ENCODE data around the gene SBF2.
"Not testable (repeated sequence)": the region's sequence is repeated elsewhere in the genome, so short reads cannot be mapped to it uniquely, and the experiment has no call there.

The SBF2 gene

GRCh38 chr11:10236840-10237239 is 57.2 kb downstream of the SBF2 start:
- no peak overlapping the region for H3K4me3 ChIP-seq (ENCODE audit: low read depth, low read length)
- no peak for DNase-seq (ENCODE audit: low read depth)
- TF ChIP-seq CTCF (IDR thresholded peaks at IDR 0.05; ENCODE audit: insufficient read depth, low read depth, low read length, missing control alignments), result no peak

DNA sequence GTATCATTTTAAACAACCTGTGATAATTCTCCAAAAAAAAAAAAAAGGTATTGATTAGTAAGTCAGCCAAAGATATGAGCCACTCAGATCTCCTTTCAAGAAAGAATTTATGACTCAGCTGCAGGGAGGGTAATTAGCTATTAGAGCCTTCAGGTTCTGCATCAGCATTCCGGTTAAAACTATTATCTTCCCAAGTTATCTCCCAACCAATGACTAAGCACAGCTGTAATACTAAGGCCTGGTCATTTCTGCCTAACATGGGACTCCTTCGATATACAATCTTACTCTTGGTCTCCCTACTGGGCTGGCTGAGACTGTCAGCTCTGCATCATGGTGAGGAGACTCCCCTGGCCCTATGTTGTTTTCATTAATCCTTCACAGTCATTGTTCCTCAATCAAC is 60.4 kb downstream of the SBF2 start:
- no peak overlapping the region for H3K4me3 ChIP-seq (ENCODE audit: low read depth, low read length)
- no peak for DNase-seq (ENCODE audit: low read depth)
- no peak for TF ChIP-seq CTCF (IDR thresholded peaks at IDR 0.05; ENCODE audit: insufficient read depth, low read depth, low read length, missing control alignments)

DNA sequence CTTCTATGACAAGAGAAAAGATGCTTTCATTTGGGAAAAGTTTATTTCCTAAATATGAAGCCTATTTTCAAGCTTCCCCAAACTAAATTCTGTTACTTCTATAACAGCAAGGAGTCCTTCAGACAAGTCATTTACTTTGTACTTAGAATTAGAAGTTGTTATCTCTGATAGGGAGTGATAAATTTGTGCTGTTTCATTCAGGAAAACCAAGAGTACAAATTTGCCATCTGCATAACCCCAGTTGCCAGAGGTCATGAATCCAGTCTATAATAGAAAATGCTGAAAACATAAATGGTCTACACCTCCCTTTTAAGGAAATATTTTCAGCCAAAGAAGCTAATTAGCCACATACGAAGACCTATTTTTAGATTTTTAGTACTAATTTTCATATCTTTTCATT is 61.3 kb downstream of the SBF2 start:
- no peak for DNase-seq (ENCODE audit: low read depth)
- no peak for TF ChIP-seq CTCF (IDR thresholded peaks at IDR 0.05; ENCODE audit: insufficient read depth, low read depth, low read length, missing control alignments)
- no peak overlapping the region for H3K4me3 ChIP-seq (ENCODE audit: low read depth, low read length)

DNA sequence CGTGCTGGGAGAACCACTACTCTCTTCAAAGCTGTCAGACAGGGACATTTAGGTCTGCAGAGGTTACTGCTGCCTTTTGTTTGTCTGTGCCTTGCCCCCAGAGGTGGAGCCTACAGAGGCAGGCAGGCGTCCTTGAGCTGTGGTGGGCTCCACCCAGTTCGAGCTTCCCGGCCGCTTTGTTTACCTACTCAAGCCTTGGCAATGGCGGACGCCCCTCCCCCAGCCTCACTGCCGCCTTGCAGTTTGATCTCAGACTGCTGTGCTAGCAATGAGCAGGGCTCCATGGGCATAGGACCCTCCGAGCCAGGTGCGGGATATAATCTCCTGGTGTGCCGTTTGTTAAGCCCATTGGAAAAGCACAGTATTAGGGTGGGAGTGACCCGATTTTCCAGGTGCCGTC is 62.2 kb downstream of the SBF2 start:
- H3K4me3 ChIP-seq (ENCODE audit: low read depth, low read length); DNase-seq (ENCODE audit: low read depth): not testable (repeated sequence)

DNA sequence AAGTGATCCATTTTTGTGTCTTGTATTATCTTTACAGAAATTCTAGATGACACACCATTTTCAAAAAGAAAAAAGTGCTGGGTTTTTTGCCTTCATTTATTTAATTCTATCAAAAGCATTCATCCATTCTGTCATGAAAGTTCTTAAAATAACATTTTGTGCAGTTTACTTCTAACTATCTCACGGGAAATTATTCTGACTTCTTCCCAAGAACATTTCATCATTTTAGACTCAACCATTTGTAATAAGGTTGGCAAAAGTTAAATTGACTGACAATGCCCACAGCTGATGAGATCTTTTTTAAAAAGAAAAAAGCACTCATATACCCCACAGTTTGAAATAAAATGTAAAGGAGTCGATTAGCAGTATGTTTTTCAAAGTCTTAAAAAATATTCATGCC is 68.5 kb downstream of the SBF2 start:
- no peak overlapping the region for H3K4me3 ChIP-seq (ENCODE audit: low read depth, low read length)
- no peak for DNase-seq (ENCODE audit: low read depth)
- TF ChIP-seq CTCF (IDR thresholded peaks at IDR 0.05; ENCODE audit: insufficient read depth, low read depth, low read length, missing control alignments), result no peak

DNA sequence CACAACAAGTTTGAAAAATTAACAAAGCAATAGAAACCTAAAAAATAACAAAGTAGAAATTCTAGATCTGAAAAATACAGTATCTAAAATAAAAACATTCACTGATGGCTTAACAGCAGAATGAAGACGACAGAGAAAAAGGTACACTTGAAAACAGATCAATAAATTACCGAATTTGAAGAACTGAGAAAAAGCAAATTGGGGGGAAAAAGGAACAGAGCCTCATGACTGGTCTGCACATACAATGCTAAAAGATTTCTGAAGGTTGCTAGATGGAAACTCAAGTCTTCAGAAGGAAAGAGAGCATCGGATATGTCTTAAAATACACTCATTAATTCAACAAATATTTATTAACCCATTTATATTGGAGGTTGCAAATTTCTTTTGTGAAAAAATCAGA is 71.6 kb downstream of the SBF2 start:
- no peak overlapping the region for H3K4me3 ChIP-seq (ENCODE audit: low read depth, low read length)
- no peak for TF ChIP-seq CTCF (IDR thresholded peaks at IDR 0.05; ENCODE audit: insufficient read depth, low read depth, low read length, missing control alignments)
- no peak for DNase-seq (ENCODE audit: low read depth)

- no peak overlapping the region for H3K4me3 ChIP-seq (ENCODE audit: low read depth, low read length)
- DNase-seq (ENCODE audit: low read depth), result no peak
- no peak for TF ChIP-seq CTCF (IDR thresholded peaks at IDR 0.05; ENCODE audit: insufficient read depth, low read depth, low read length, missing control alignments)
Observed at GRCh38 chr11:10221342-10221741, 72.7 kb downstream of the SBF2 start.

DNA sequence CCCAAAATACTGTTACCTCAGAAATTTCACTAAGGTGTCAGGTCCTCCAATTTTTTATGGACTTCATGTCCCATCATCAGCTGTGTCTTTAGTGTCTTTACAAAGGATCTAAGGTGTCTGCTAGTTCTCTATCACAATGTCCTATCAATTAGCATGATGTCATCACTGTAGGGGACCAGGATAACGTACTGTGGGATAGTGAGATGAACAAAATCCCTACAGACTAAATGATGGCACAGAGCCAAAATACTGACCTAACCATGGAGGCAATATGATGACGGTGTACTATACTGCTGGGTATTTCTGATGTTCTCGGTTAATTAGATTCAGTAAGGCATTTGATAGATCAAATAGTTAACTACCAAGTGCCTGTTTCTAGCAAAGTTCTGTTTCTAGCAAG is 82.5 kb downstream of the SBF2 start:
- DNase-seq (ENCODE audit: low read depth), result no peak
- no peak overlapping the region for H3K4me3 ChIP-seq (ENCODE audit: low read depth, low read length)
- no peak for TF ChIP-seq CTCF (IDR thresholded peaks at IDR 0.05; ENCODE audit: insufficient read depth, low read depth, low read length, missing control alignments)
